HUES6 (cell line): Measurements from ENCODE around the gene PBX3.

Experiments used
- H3K27ac ChIP-seq: 2 replicates; pipeline ENCODE4 v1.7.0; 2013; ENCODE audit warnings: low read depth, mild to moderate bottlenecking, low read length, inconsistent platforms
- H3K27me3 ChIP-seq: 2 replicates; pipeline ENCODE4 v1.6.1; 2013; ENCODE audit warnings: low read length; ENCODE audit not compliant: control insufficient read depth, insufficient read depth
- H3K36me3 ChIP-seq: 2 replicates; pipeline ENCODE4 v1.6.1; 2013; ENCODE audit warnings: low read length; ENCODE audit not compliant: control insufficient read depth, insufficient read depth
- H3K4me1 ChIP-seq: 2 replicates; pipeline ENCODE4 v1.6.1; 2013; ENCODE audit warnings: low read length; ENCODE audit not compliant: control insufficient read depth, insufficient read depth
- H3K4me3 ChIP-seq: 2 replicates; pipeline ENCODE4 v1.5.1; 2013; ENCODE audit warnings: low read depth, low read length
- H3K9ac ChIP-seq: one replicate; pipeline ENCODE4 v1.6.1; 2013; ENCODE audit warnings: mild to moderate bottlenecking, low read length
- H3K9me3 ChIP-seq: 2 replicates; pipeline ENCODE4 v1.6.1; 2013; ENCODE audit warnings: low read depth, low read length; ENCODE audit not compliant: control insufficient read depth, insufficient read depth

Gene PBX3

GRCh38 chr9:125995706-125996105 lies 248.5 kb downstream of the PBX3 start:
- Histone ChIP-seq H3K27ac (no peak overlapping the region), H3K9me3 (no peaks in the 10 kb centered on the region), H3K4me3 (no peak overlapping the region), H3K4me1 (peaks cover 6% of the 10 kb centered on the region; the same call in 1 of the 2 replicates), H3K9ac (no peak overlapping the region), H3K27me3 (no peaks in the 10 kb centered on the region), H3K36me3 (no peaks in the 10 kb centered on the region)

GRCh38 chr9:125996791-125997190 lies 249.6 kb downstream of the PBX3 start:
- Histone ChIP-seq H3K4me3 (no peak overlapping the region), H3K36me3 (no peaks in the 10 kb centered on the region), H3K27ac (no peak overlapping the region), H3K27me3 (no peaks in the 10 kb centered on the region), H3K9me3 (no peaks in the 10 kb centered on the region), H3K9ac (no peak overlapping the region), H3K4me1 (peaks cover 5% of the 10 kb centered on the region; the same call in 1 of the 2 replicates)

GRCh38 chr9:125997196-125997823 lies 250.1 kb downstream of the PBX3 start:
- Histone ChIP-seq H3K4me1 (peaks cover 5% of the 10 kb centered on the region; the same call in 1 of the 2 replicates), H3K27me3 (no peaks in the 10 kb centered on the region), H3K9me3 (no peaks in the 10 kb centered on the region), H3K4me3 (no peak overlapping the region), H3K36me3 (no peaks in the 10 kb centered on the region), H3K9ac (no peak overlapping the region), H3K27ac (no peak overlapping the region)

GRCh38 chr9:125998837-125999503 lies 251.8 kb downstream of the PBX3 start:
- Histone ChIP-seq H3K4me1 (peaks cover 5% of the 10 kb centered on the region; the same call in 1 of the 2 replicates), H3K4me3 (no peak overlapping the region), H3K27me3 (no peaks in the 10 kb centered on the region), H3K9me3 (no peaks in the 10 kb centered on the region), H3K9ac (no peak overlapping the region), H3K27ac (no peak overlapping the region), H3K36me3 (no peaks in the 10 kb centered on the region)

GRCh38 chr9:125999504-125999881 lies 252.3 kb downstream of the PBX3 start:
- no peaks in the 10 kb centered on the region for H3K9me3 ChIP-seq
- no peak overlapping the region for H3K27ac ChIP-seq
- H3K4me1 ChIP-seq = peaks cover 5% of the 10 kb centered on the region; the same call in 1 of the 2 replicates
- no peak overlapping the region for H3K9ac ChIP-seq
- H3K27me3 ChIP-seq = no peaks in the 10 kb centered on the region
- no peaks in the 10 kb centered on the region for H3K36me3 ChIP-seq
- no peak overlapping the region for H3K4me3 ChIP-seq

- H3K9ac ChIP-seq = no peak overlapping the region
- no peaks in the 10 kb centered on the region for H3K36me3 ChIP-seq
- no peak overlapping the region for H3K4me3 ChIP-seq
- H3K27ac ChIP-seq = no peak overlapping the region
- H3K9me3 ChIP-seq = no peaks in the 10 kb centered on the region
- H3K4me1 ChIP-seq = peaks cover 5% of the 10 kb centered on the region; the same call in 1 of the 2 replicates
- H3K27me3 ChIP-seq = no peaks in the 10 kb centered on the region
Observed at GRCh38 chr9:126000256-126000655, 253.1 kb downstream of the PBX3 start.

GRCh38 chr9:126000731-126001580 lies 253.8 kb downstream of the PBX3 start:
- no peak overlapping the region for H3K27ac ChIP-seq
- H3K27me3 ChIP-seq = no peaks in the 10 kb centered on the region
- H3K36me3 ChIP-seq = no peaks in the 10 kb centered on the region
- peaks cover 5% of the 10 kb centered on the region; the same call in 1 of the 2 replicates for H3K4me1 ChIP-seq
- no peak overlapping the region for H3K4me3 ChIP-seq
- H3K9me3 ChIP-seq = no peaks in the 10 kb centered on the region
- H3K9ac ChIP-seq = no peak overlapping the region

GRCh38 chr9:126001581-126002225 lies 254.5 kb downstream of the PBX3 start:
- no peaks in the 10 kb centered on the region for H3K36me3 ChIP-seq
- no peaks in the 10 kb centered on the region for H3K27me3 ChIP-seq
- H3K4me3 ChIP-seq = no peak overlapping the region
- H3K9me3 ChIP-seq = no peaks in the 10 kb centered on the region
- no peak overlapping the region for H3K27ac ChIP-seq
- no peak overlapping the region for H3K9ac ChIP-seq
- H3K4me1 ChIP-seq = peaks cover 5% of the 10 kb centered on the region; the same call in 1 of the 2 replicates

GRCh38 chr9:126002476-126003350 lies 255.5 kb downstream of the PBX3 start:
- no peak overlapping the region for H3K9ac ChIP-seq
- H3K36me3 ChIP-seq = no peaks in the 10 kb centered on the region
- peaks cover 5% of the 10 kb centered on the region; the same call in 1 of the 2 replicates for H3K4me1 ChIP-seq
- no peaks in the 10 kb centered on the region for H3K27me3 ChIP-seq
- no peak overlapping the region for H3K4me3 ChIP-seq
- no peak overlapping the region for H3K27ac ChIP-seq
- peaks cover 7% of the 10 kb centered on the region for H3K9me3 ChIP-seq

- Histone ChIP-seq H3K9ac (no peak overlapping the region), H3K27ac (no peak overlapping the region), H3K4me1 (no peaks in the 10 kb centered on the region), H3K36me3 (no peaks in the 10 kb centered on the region), H3K4me3 (no peak overlapping the region), H3K9me3 (peaks cover 32% of the 10 kb centered on the region), H3K27me3 (no peaks in the 10 kb centered on the region)
Observed at GRCh38 chr9:126009047-126009446, 261.9 kb downstream of the PBX3 start.
